H1 (cell line): ENCODE results near the gene VSIG2. TPM values are rescaled to one million over a fixed set of nuclear protein-coding genes. Genes with fewer than 3 reads are reported as not detected.

Experiments
- CTCF ChIA-PET: fragments of 300-600 bp; sonication (Branson Sonifier 250); formaldehyde crosslinking; loops from one replicate; lab custom pipeline; 2021; ENCODE audit not compliant: partially characterized antibody; lab: Charles Lee
- POLR2A ChIA-PET: fragments of 300-600 bp; sonication (Branson Sonifier 250); formaldehyde crosslinking; loops from one replicate; lab custom pipeline; 2021; ENCODE audit warnings: inconsistent platforms; ENCODE audit not compliant: partially characterized antibody; lab: Charles Lee
- DNase-seq, 2 experiments: peaks; one replicate each; pipeline versions ENCODE4 v3.0.0 to v3.0.0-alpha.2; 2010 to 2022; ENCODE audit warnings: low spot score in 2 of 2, low read depth in 1 of 2, mixed read lengths in 1 of 2
- FAIRE-seq: peaks from 2 replicates; lab custom pipeline; 2011; peaks lifted over from hg19 to GRCh38; lab: Jason Lieb, UNC
- H2AFZ ChIP-seq: 2 replicates; pipeline ENCODE4 v1.8.1; 2012; ENCODE audit warnings: low read length, inconsistent platforms
- H2AK5ac ChIP-seq: 2 replicates; pipeline ENCODE4 v1.6.1; 2013; ENCODE audit warnings: low read depth, low read length
- H2BK120ac ChIP-seq: replicated peaks from 2 replicates; pipeline ENCODE3; 2013; ENCODE audit warnings: low read depth, low read length, inconsistent platforms
- H2BK12ac ChIP-seq: 2 replicates; pipeline ENCODE4 v1.6.1; 2013; ENCODE audit warnings: low read depth, low read length
- H2BK15ac ChIP-seq: 2 replicates; pipeline ENCODE4 v1.6.1; 2013; ENCODE audit warnings: low read length
- H2BK20ac ChIP-seq: 2 replicates; pipeline ENCODE4 v1.6.1; 2013; ENCODE audit warnings: low read length
- H2BK5ac ChIP-seq: 2 replicates; pipeline ENCODE4 v1.6.1; 2013; ENCODE audit warnings: low read depth, low read length
- H3K14ac ChIP-seq: 2 replicates; pipeline ENCODE4 v1.6.1; 2013; ENCODE audit warnings: inconsistent platforms; ENCODE audit not compliant: insufficient read length
- H3K18ac ChIP-seq: 2 replicates; pipeline ENCODE4 v1.6.1; 2013; ENCODE audit warnings: low read length; ENCODE audit errors: extremely low read depth
- H3K23ac ChIP-seq: 2 replicates; pipeline ENCODE4 v1.6.1; 2013; ENCODE audit warnings: inconsistent platforms; ENCODE audit not compliant: insufficient read length
- H3K23me2 ChIP-seq: 2 replicates; pipeline ENCODE4 v1.6.1; 2013; ENCODE audit warnings: low read depth, low read length
- H3K27ac ChIP-seq: 2 replicates; pipeline ENCODE4 v1.6.1; 2011; ENCODE audit warnings: low read depth, low read length, inconsistent platforms
- H3K27me3 ChIP-seq, 4 experiments: replicated peaks in 1 of 4; 1 replicate in 1 of 4; 2 replicates in 3 of 4; pipeline versions ENCODE4 v1.6.1 to v1.8.1; 2011 to 2013; ENCODE audit warnings: low read length in 3 of 4, mild to moderate bottlenecking in 3 of 4, inconsistent platforms in 2 of 4, mixed read lengths in 2 of 4, moderate library complexity in 1 of 4; ENCODE audit not compliant: control insufficient read depth in 3 of 4, insufficient read depth in 3 of 4; ENCODE audit errors: extremely low read depth in 1 of 4
- H3K36me3 ChIP-seq, 4 experiments: 2 replicates each; pipeline versions ENCODE4 v1.6.1 to v1.8.1; 2011 to 2013; ENCODE audit warnings: mild to moderate bottlenecking in 4 of 4, low read length in 3 of 4, moderate library complexity in 2 of 4, control low read depth in 1 of 4, inconsistent platforms in 1 of 4; ENCODE audit not compliant: insufficient read depth in 4 of 4, control insufficient read depth in 2 of 4
- H3K4ac ChIP-seq: replicated peaks from 2 replicates; pipeline ENCODE3; 2013; ENCODE audit warnings: low read length, low read depth, mixed read lengths, inconsistent platforms; ENCODE audit not compliant: insufficient read length
- H3K4me1 ChIP-seq, 4 experiments: replicated peaks in 1 of 4; 1 replicate in 1 of 4; 2 replicates in 3 of 4; pipeline versions ENCODE4 v1.6.1 to v1.8.1; 2011 to 2013; ENCODE audit warnings: low read length in 3 of 4, inconsistent platforms in 2 of 4, mixed read lengths in 1 of 4; ENCODE audit not compliant: insufficient read depth in 4 of 4, control insufficient read depth in 3 of 4
- H3K4me2 ChIP-seq, 2 experiments: 2 replicates each; pipeline versions ENCODE4 v1.6.1 to v1.8.1; 2011 to 2013; ENCODE audit warnings: low read depth in 2 of 2, low read length in 2 of 2, control low read depth in 1 of 2, inconsistent platforms in 1 of 2, mild to moderate bottlenecking in 1 of 2; ENCODE audit not compliant: insufficient read depth in 1 of 2
- H3K4me3 ChIP-seq, 4 experiments: fragments of 200-600, 300-600 bp in 1 of 4; sonication (generic), shearing (Covaris generic), sonication (Bioruptor Twin) in 1 of 4; 2 replicates each; pipeline versions ENCODE4 v1.5.1 to v1.8.1; 2011 to 2016; ENCODE audit warnings: low read length in 4 of 4, low read depth in 3 of 4, control low read depth in 2 of 4, inconsistent platforms in 2 of 4, mild to moderate bottlenecking in 2 of 4, mixed read lengths in 1 of 4, moderate library complexity in 1 of 4; ENCODE audit not compliant: insufficient read depth in 2 of 4; ENCODE audit errors: extremely low read depth in 1 of 4
- H3K56ac ChIP-seq: replicated peaks from 2 replicates; pipeline ENCODE3; 2013; ENCODE audit warnings: low read depth, mild to moderate bottlenecking, mixed read lengths, low read length, inconsistent platforms; ENCODE audit not compliant: insufficient read length
- H3K79me1 ChIP-seq: 2 replicates; pipeline ENCODE4 v1.6.1; 2013; ENCODE audit warnings: low read depth, low read length, control low read depth
- H3K79me2 ChIP-seq, 2 experiments: 2 replicates each; pipeline versions ENCODE4 v1.6.1 to v1.8.1; 2012 to 2013; ENCODE audit warnings: low read length in 2 of 2, mild to moderate bottlenecking in 2 of 2, inconsistent platforms in 1 of 2; ENCODE audit not compliant: insufficient read depth in 2 of 2, control insufficient read depth in 1 of 2
- H3K9ac ChIP-seq, 4 experiments: replicated peaks in 1 of 4; 1 replicate in 1 of 4; 2 replicates in 3 of 4; pipeline versions ENCODE4 v1.6.1 to v1.8.1; 2011 to 2013; ENCODE audit warnings: low read depth in 3 of 4, low read length in 3 of 4, control low read depth in 2 of 4, mild to moderate bottlenecking in 2 of 4, moderate library complexity in 2 of 4, inconsistent platforms in 1 of 4; ENCODE audit errors: extremely low read depth in 1 of 4
- H3K9me3 ChIP-seq, 2 experiments: 2 replicates each; pipeline versions ENCODE4 v1.6.1 to v1.8.1; 2012 to 2013; ENCODE audit warnings: mild to moderate bottlenecking in 2 of 2, moderate library complexity in 2 of 2, control low read depth in 1 of 2, inconsistent platforms in 1 of 2, low read depth in 1 of 2, low read length in 1 of 2, mixed read lengths in 1 of 2; ENCODE audit not compliant: insufficient read depth in 2 of 2
- H4K20me1 ChIP-seq, 2 experiments: replicated peaks in 1 of 2; 2 replicates each; pipeline versions ENCODE3 to v1.8.1; 2011 to 2013; ENCODE audit warnings: inconsistent platforms in 2 of 2, low read length in 2 of 2, mild to moderate bottlenecking in 1 of 2; ENCODE audit not compliant: insufficient read depth in 2 of 2, control insufficient read depth in 1 of 2
- H4K5ac ChIP-seq: 2 replicates; pipeline ENCODE4 v1.6.1; 2013; ENCODE audit warnings: low read length, low read depth, mixed read lengths, inconsistent platforms; ENCODE audit not compliant: insufficient read length
- H4K8ac ChIP-seq: 2 replicates; pipeline ENCODE4 v1.8.0; 2013; ENCODE audit warnings: mild to moderate bottlenecking, moderate library complexity, low read length, inconsistent platforms; ENCODE audit not compliant: insufficient read depth; ENCODE audit errors: extremely low read depth
- H4K91ac ChIP-seq: replicated peaks from 2 replicates; pipeline ENCODE3; 2013; ENCODE audit warnings: low read length, mixed read lengths, inconsistent platforms; ENCODE audit not compliant: insufficient read length
- HDAC6 ChIP-seq: IDR thresholded peaks from one replicate; pipeline ENCODE4 v1.7.1; 2012; ENCODE audit warnings: low read depth, mild to moderate bottlenecking, inconsistent platforms, low read length, moderate library complexity
- RBBP5 ChIP-seq: IDR thresholded peaks from 2 replicates; pipeline ENCODE4 v1.7.1; 2012; ENCODE audit warnings: low read depth, mild to moderate bottlenecking, inconsistent platforms, low read length, moderate library complexity, borderline replicate concordance
- RFX5 ChIP-seq: IDR thresholded peaks from 2 replicates; pipeline ENCODE4 v1.6.1; 2011; ENCODE audit warnings: low read depth, low read length, improper control_type of control experiment, borderline replicate concordance
- SUZ12 ChIP-seq: fragments of 200-600 bp; sonication (generic); IDR thresholded peaks from 2 replicates; pipeline ENCODE4 v1.6.1; 2012; ENCODE audit warnings: mild to moderate bottlenecking, inconsistent platforms, low read length, moderate library complexity, mixed read lengths
- TAF1 ChIP-seq: IDR thresholded peaks from 2 replicates; pipeline ENCODE4 v1.6.1; 2011; ENCODE audit warnings: mild to moderate bottlenecking, low read depth, low read length
- ZNF274 ChIP-seq: IDR thresholded peaks from 2 replicates; pipeline ENCODE4 v1.7.0; 2012; ENCODE audit warnings: low read length, borderline replicate concordance; ENCODE audit errors: extremely low read depth
- WGBS, 2 experiments: shearing (Covaris generic) in 1 of 2; methylation state at CpG; one replicate each; pipeline versions ENCODE4 v1.1.6 to v1.1.7; 2013 to 2015; ENCODE audit warnings: low lambda C conversion rate in 2 of 2, mixed read lengths in 2 of 2, inconsistent platforms in 1 of 2, low coverage in 1 of 2, missing lambda C conversion rate in 1 of 2; ENCODE audit not compliant: insufficient replicate concordance in 2 of 2, insufficient coverage in 1 of 2, insufficient read length in 1 of 2; ENCODE audit errors: extremely low coverage in 1 of 2, missing lambda C conversion rate in 1 of 2; 5-methylcytosine and 5-hydroxymethylcytosine counted together
- polyA plus RNA-seq, 7 experiments: library from polyadenylated mRNA; depleted of rRNA in 3 of 7; stranded (reverse) in 5 of 7; unstranded in 2 of 7; fragments of >200 nt in 5 of 7; fragments of 200-250 nt in 2 of 7; gene quantifications; 1 replicate in 5 of 7; 2 replicates in 1 of 7; 4 replicates in 1 of 7; pipeline versions ENCODE4 v1.2.1 to v1.2.3, GENCODE V29; 2011 to 2013; ENCODE audit warnings: missing spikeins in 2 of 7, mixed read lengths in 2 of 7
- total RNA-seq: library from RNA; stranded (reverse); fragmentation: NEBNext Ultra II Directional; extraction: Animal tissue kit (Norgen Biotek cat#: 25700); gene quantifications from 2 replicates; pipeline ENCODE4 v1.2.1, GENCODE V29; 2021
- TF ChIP-seq, protein P1 (sequence below): IDR thresholded peaks from 2 replicates; pipeline ENCODE4 v1.6.1; 2011; ENCODE audit warnings: low read depth, mild to moderate bottlenecking, low read length; ENCODE audit not compliant: insufficient read depth

The VSIG2 gene
- total and polyA plus RNA-seq, 2 of the 8 experiments (the other 6 are each of a cell fraction or from before 2014, with no cell fraction given): 0.18 TPM; not detected in 1

GRCh38 chr11:124756753-124757227, 4.7 kb upstream of the VSIG2 start:
- H3K14ac ChIP-seq: no peak overlapping the region
- no peak overlapping the region for H3K27ac ChIP-seq
- ChIA-PET POLR2A (interaction anchor here (0.6 to 3.1 kb wide), 2 partner anchors 11 to 41 kb away, joined by 3 to 13 read pairs; no protein-coding TSS in a partner anchor), CTCF (interaction anchor here (0.5 to 28.0 kb wide), 10 partner anchors 18 to 341 kb away, joined by 3 to 382 read pairs (median 4); partner anchors contain the start of gene NRGN)
- H4K5ac ChIP-seq: no peak overlapping the region
- H3K79me2 ChIP-seq: no peaks in the 10 kb centered on the region
- no peaks in the 10 kb centered on the region for H3K9me3 ChIP-seq
- H3K18ac ChIP-seq: no peak overlapping the region
- H2BK5ac ChIP-seq: no peak overlapping the region
- H4K91ac ChIP-seq: no peak overlapping the region
- H3K23ac ChIP-seq: no peak overlapping the region
- H3K4me1 ChIP-seq: peaks cover 6 to 43% (median 24%) of the 10 kb centered on the region in 4 experiments
- FAIRE-seq: no peak
- no peak overlapping the region; the same call in 1 of the 2 replicates for H2BK20ac ChIP-seq
- H2BK120ac ChIP-seq: no peak overlapping the region
- H3K4ac ChIP-seq: no peak overlapping the region
- no peaks in the 10 kb centered on the region for H3K79me1 ChIP-seq
- H2AK5ac ChIP-seq: 0 out of 2 replicates have a peak overlapping the region, but pooled peaks have one; percentile 42
- H2BK12ac ChIP-seq: 0 out of 2 replicates have a peak overlapping the region, but pooled peaks have one; percentile 50
- H3K27me3 ChIP-seq: peaks cover 89 to 100% (median 96%) of the 10 kb centered on the region in 4 experiments
- peaks cover 9% of the 10 kb centered on the region; the same call in 1 of the 2 replicates for H3K23me2 ChIP-seq
- H2AFZ ChIP-seq: no peak overlapping the region
- DNase-seq: peak in 1 of 2 experiments; percentile 51
- no peak overlapping the region for H3K4me3 ChIP-seq
- 8% methylated on average over 6 of the region's 6 CpGs; no CpG with 5 or more reads in 1 of the 2 experiments for WGBS, 2 experiments
- H2BK15ac ChIP-seq: peak overlapping the region; percentile 19; the same call in 1 of the 2 replicates
- H4K20me1 ChIP-seq: peaks cover 14 to 24% of the 10 kb centered on the region in 2 experiments
- no peak overlapping the region for H3K56ac ChIP-seq
- no peak overlapping the region for H4K8ac ChIP-seq
- peak overlapping the region; percentile 20 to 38 for H3K4me2 ChIP-seq
- peaks cover 0 to 3% (median 0%) of the 10 kb centered on the region in 4 experiments; a peak in 1 of 8 replicates for H3K36me3 ChIP-seq
- H3K9ac ChIP-seq: no peak overlapping the region
- TF ChIP-seq RFX5: no peak
- TF ChIP-seq RBBP5: no peak
- peak; percentile 80 for TF ChIP-seq SUZ12
- no peak for TF ChIP-seq ZNF274
- TF ChIP-seq, protein P1, sequence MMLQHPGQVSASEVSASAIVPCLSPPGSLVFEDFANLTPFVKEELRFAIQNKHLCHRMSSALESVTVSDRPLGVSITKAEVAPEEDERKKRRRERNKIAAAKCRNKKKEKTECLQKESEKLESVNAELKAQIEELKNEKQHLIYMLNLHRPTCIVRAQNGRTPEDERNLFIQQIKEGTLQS: no peak
- no peak for TF ChIP-seq TAF1
- no peak for TF ChIP-seq HDAC6
